GM12878 (cell line): ENCODE results near the gene MAPRE2. TPM values are rescaled to one million over a fixed set of nuclear protein-coding genes. Genes with fewer than 3 reads are reported as not detected.

Source experiments
- ATAC-seq: fragments of 200-7000 bp; cut with Tn5 transposase; 3 replicates; pipeline ENCODE4 v1.9.1; 2020; ENCODE audit warnings: mild to moderate bottlenecking, moderate library complexity
- BruUV-seq: library from RNA; stranded (reverse); fragments of 400-500 nt; replicated peaks from 2 replicates; lab custom pipeline; 2021; lab: Mats Ljungman, UMichigan
- CTCF ChIA-PET: fragments of 300-600 bp; sonication (Branson Sonifier 250); formaldehyde crosslinking; extraction: SDS; loops from one replicate; lab custom pipeline; 2021; ENCODE audit warnings: inconsistent platforms; lab: Yijun Ruan, JAX
- POLR2A ChIA-PET: fragments of 350-600 bp; formaldehyde crosslinking; extraction: SDS; loops from one replicate; lab custom pipeline; 2021; ENCODE audit warnings: inconsistent platforms; lab: Charles Lee
- RAD21 ChIA-PET: fragments of 300-600 bp; sonication (Branson Sonifier 250); formaldehyde crosslinking; loops from one replicate; lab custom pipeline; 2023; ENCODE audit warnings: antibody characterized with exemption; ENCODE audit not compliant: unreplicated experiment; lab: Charles Lee
- SMC1A ChIA-PET: fragments of 300-600 bp; sonication (Branson Sonifier 250); formaldehyde crosslinking; loops from one replicate; lab custom pipeline; 2023; ENCODE audit not compliant: unreplicated experiment, uncharacterized antibody; lab: Charles Lee
- DNase-seq: peaks from one replicate; pipeline ENCODE4 v3.0.0-alpha.2; 2011; ENCODE audit warnings: low read depth, low spot score
- FAIRE-seq: peaks from 3 replicates; lab custom pipeline; 2011; peaks lifted over from hg19 to GRCh38; lab: Jason Lieb, UNC
- H2AFZ ChIP-seq: 2 replicates; pipeline ENCODE4 v1.6.0; 2011; ENCODE audit warnings: low read depth, low read length, control low read depth; ENCODE audit not compliant: control insufficient read depth
- H3K27ac ChIP-seq: 2 replicates; pipeline ENCODE4 v1.5.1; 2011; ENCODE audit warnings: control low read depth; ENCODE audit not compliant: control insufficient read depth, insufficient read depth
- H3K27me3 ChIP-seq, 2 experiments: replicated peaks in 1 of 2; 2 replicates each; pipeline versions ENCODE4 v1.6.0 to v1.6.1; 2011; ENCODE audit warnings: low read length in 1 of 2; ENCODE audit not compliant: control insufficient read depth in 2 of 2, insufficient read depth in 2 of 2
- H3K36me3 ChIP-seq, 2 experiments: 2 replicates each; pipeline ENCODE4 v1.5.1; 2011; ENCODE audit warnings: low read length in 1 of 2; ENCODE audit not compliant: control insufficient read depth in 2 of 2, insufficient read depth in 2 of 2
- H3K4me1 ChIP-seq: 2 replicates; pipeline ENCODE4 v1.6.1; 2011; ENCODE audit warnings: mild to moderate bottlenecking, low read length, moderate library complexity, mixed read lengths; ENCODE audit not compliant: control insufficient read depth, insufficient read depth
- H3K4me2 ChIP-seq: 2 replicates; pipeline ENCODE4 v1.6.0; 2011; ENCODE audit warnings: control low read depth; ENCODE audit not compliant: control insufficient read depth, insufficient read depth
- H3K4me3 ChIP-seq: fragments of 200-600 bp; sonication (generic); 2 replicates; pipeline ENCODE4 v1.5.1; 2016
- H3K79me2 ChIP-seq: 2 replicates; pipeline ENCODE4 v1.6.0; 2011; ENCODE audit warnings: low read length; ENCODE audit not compliant: control insufficient read depth, insufficient read depth
- H3K9ac ChIP-seq: 2 replicates; pipeline ENCODE4 v1.8.0; 2011; ENCODE audit warnings: low read length, control low read depth, mixed read lengths; ENCODE audit not compliant: control insufficient read depth, insufficient read depth
- H3K9me3 ChIP-seq: replicated peaks from 3 replicates; pipeline ENCODE4 v1.5.1; 2011; ENCODE audit warnings: mild to moderate bottlenecking, low read length; ENCODE audit not compliant: control insufficient read depth, insufficient read depth
- H4K20me1 ChIP-seq: 2 replicates; pipeline ENCODE4 v1.6.0; 2011; ENCODE audit not compliant: control insufficient read depth, insufficient read depth
- ATF7 ChIP-seq: fragments of 450-650 bp; IDR thresholded peaks from 2 replicates; pipeline ENCODE4 v1.6.1; 2016; ENCODE audit warnings: low read depth, mild to moderate bottlenecking
- CHD4 ChIP-seq: fragments of 200-600 bp; sonication (generic); IDR thresholded peaks from 2 replicates; pipeline ENCODE4 v1.6.1; 2016; ENCODE audit warnings: mild to moderate bottlenecking
- EP300 ChIP-seq, 2 experiments: fragments of 150-350 bp in 1 of 2; IDR thresholded peaks; 2 replicates each; pipeline ENCODE4 v1.6.1; 2011 to 2012; ENCODE audit warnings: low read depth in 2 of 2, low read length in 2 of 2, borderline replicate concordance in 1 of 2, improper control_type of control experiment in 1 of 2, inconsistent platforms in 1 of 2; ENCODE audit not compliant: control insufficient read depth in 1 of 2
- KDM1A ChIP-seq: fragments of 200-600 bp; sonication (generic); IDR thresholded peaks from 2 replicates; pipeline ENCODE4 v1.6.1; 2016; ENCODE audit warnings: borderline replicate concordance
- MXI1 ChIP-seq: fragments of 150-350 bp; IDR thresholded peaks from 2 replicates; pipeline ENCODE4 v1.6.1; 2011; ENCODE audit warnings: low read depth, mild to moderate bottlenecking, inconsistent platforms, low read length, improper control_type of control experiment
- RAD21 ChIP-seq: IDR thresholded peaks from 2 replicates; pipeline ENCODE4 v1.6.1; 2011; ENCODE audit warnings: mild to moderate bottlenecking, low read depth, low read length, moderate library complexity; ENCODE audit not compliant: insufficient read depth
- RFX5 ChIP-seq: IDR thresholded peaks from 2 replicates; pipeline ENCODE4 v1.6.1; 2011; ENCODE audit warnings: low read depth, low read length, improper control_type of control experiment
- SKIL ChIP-seq: fragments of 450-650 bp; IDR thresholded peaks from 2 replicates; pipeline ENCODE4 v1.6.1; 2017; ENCODE audit warnings: mild to moderate bottlenecking, low read depth, inconsistent platforms; ENCODE audit not compliant: poor library complexity, severe bottlenecking
- WGBS: methylation state at CpG from one replicate; pipeline ENCODE4 v1.1.6; 2016; ENCODE audit warnings: low lambda C conversion rate; ENCODE audit not compliant: insufficient replicate concordance, insufficient coverage; ENCODE audit errors: missing lambda C conversion rate; 5-methylcytosine and 5-hydroxymethylcytosine counted together
- in situ Hi-C: fragments of 300-500 bp; cut with MboI; formaldehyde crosslinking; loops from 9 replicates; pipeline ENCODE4 v1.14.3; 2018; ENCODE audit warnings: mixed read lengths
- intact Hi-C: fragments of 100-400 bp; cut with micrococcal nuclease; formaldehyde crosslinking; loops from one replicate; pipeline ENCODE4 v1.14.2; 2022; ENCODE audit not compliant: unreplicated experiment
- polyA plus RNA-seq, 11 experiments: library from polyadenylated mRNA; depleted of rRNA in 4 of 11; unstranded in 6 of 11; stranded (reverse) in 5 of 11; fragments of >200 nt; fragmentation: Nextera tagmentation in 4 of 11; fragmentation: Illumina TruSeq in 1 of 11; extraction: Ambion mirVana in 4 of 11; extraction: Trizol in 1 of 11; gene quantifications; 1 replicate in 1 of 11; 2 replicates in 10 of 11; pipeline versions ENCODE4 v1.2.1 to v1.2.3, GENCODE V29; 2011 to 2016; ENCODE audit warnings: inconsistent platforms in 2 of 11, missing spikeins in 2 of 11, low read depth in 1 of 11
- total RNA-seq, 4 experiments: library from RNA; depleted of rRNA in 3 of 4; stranded (reverse); fragments of >200 nt in 3 of 4; fragmentation: Illumina TruSeq in 1 of 4; extraction: Trizol in 1 of 4; gene quantifications; 2 replicates each; pipeline versions ENCODE4 v1.2.1 to v1.2.3, GENCODE V29; 2013 to 2021
- TF ChIP-seq, protein P1 (sequence below): fragments of 450-650 bp; IDR thresholded peaks from 2 replicates; pipeline ENCODE4 v1.6.1; 2018; ENCODE audit warnings: mild to moderate bottlenecking, low read depth, moderate library complexity; ENCODE audit not compliant: partially characterized antibody
- TF ChIP-seq, protein P2 (sequence below): fragments of 450-650 bp; formaldehyde crosslinking; IDR thresholded peaks from 2 replicates; pipeline ENCODE4 v1.4.0; 2022; ENCODE audit warnings: mild to moderate bottlenecking, moderate library complexity

MAPRE2 gene
- total and polyA plus RNA-seq, 10 of the 15 experiments (the other 5 are each of a cell fraction or from before 2014, with no cell fraction given), result 11.0 to 50.6 (median 24.0) TPM

GRCh38 chr18:35183886-35184285 is 142.7 kb downstream of the MAPRE2 start:
- DNase-seq (no peak), FAIRE-seq (no peak), ATAC-seq (no peak)
- in situ Hi-C loops, result no loop called here
- intact Hi-C loops, result no loop called here
- ChIA-PET CTCF (no interaction called here), SMC1A (no interaction called here), POLR2A (no interaction called here), RAD21 (no interaction called here)
- H3K27me3 ChIP-seq, result no peaks in the 10 kb centered on the region
- no peaks in the 10 kb centered on the region for H4K20me1 ChIP-seq
- no peak overlapping the region for H2AFZ ChIP-seq
- no peaks in the 10 kb centered on the region for H3K79me2 ChIP-seq
- no peaks in the 10 kb centered on the region for H3K36me3 ChIP-seq
- no peak for TF ChIP-seq SKIL
- TF ChIP-seq KDM1A, result no peak
- no peak for TF ChIP-seq MXI1
- TF ChIP-seq EP300 (IDR thresholded peaks at IDR 0.05; ENCODE audit: borderline replicate concordance in 1 of 2, control insufficient read depth in 1 of 2, low read depth in 2 of 2, low read length in 2 of 2), result no peak
- TF ChIP-seq RAD21, result no peak
- TF ChIP-seq ATF7, result no peak
- no peak for TF ChIP-seq CHD4
- TF ChIP-seq RFX5, result no peak
- TF ChIP-seq, protein P1, sequence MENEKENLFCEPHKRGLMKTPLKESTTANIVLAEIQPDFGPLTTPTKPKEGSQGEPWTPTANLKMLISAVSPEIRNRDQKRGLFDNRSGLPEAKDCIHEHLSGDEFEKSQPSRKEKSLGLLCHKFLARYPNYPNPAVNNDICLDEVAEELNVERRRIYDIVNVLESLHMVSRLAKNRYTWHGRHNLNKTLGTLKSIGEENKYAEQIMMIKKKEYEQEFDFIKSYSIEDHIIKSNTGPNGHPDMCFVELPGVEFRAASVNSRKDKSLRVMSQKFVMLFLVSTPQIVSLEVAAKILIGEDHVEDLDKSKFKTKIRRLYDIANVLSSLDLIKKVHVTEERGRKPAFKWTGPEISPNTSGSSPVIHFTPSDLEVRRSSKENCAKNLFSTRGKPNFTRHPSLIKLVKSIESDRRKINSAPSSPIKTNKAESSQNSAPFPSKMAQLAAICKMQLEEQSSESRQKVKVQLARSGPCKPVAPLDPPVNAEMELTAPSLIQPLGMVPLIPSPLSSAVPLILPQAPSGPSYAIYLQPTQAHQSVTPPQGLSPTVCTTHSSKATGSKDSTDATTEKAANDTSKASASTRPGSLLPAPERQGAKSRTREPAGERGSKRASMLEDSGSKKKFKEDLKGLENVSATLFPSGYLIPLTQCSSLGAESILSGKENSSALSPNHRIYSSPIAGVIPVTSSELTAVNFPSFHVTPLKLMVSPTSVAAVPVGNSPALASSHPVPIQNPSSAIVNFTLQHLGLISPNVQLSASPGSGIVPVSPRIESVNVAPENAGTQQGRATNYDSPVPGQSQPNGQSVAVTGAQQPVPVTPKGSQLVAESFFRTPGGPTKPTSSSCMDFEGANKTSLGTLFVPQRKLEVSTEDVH, result no peak
- TF ChIP-seq, protein P2, sequence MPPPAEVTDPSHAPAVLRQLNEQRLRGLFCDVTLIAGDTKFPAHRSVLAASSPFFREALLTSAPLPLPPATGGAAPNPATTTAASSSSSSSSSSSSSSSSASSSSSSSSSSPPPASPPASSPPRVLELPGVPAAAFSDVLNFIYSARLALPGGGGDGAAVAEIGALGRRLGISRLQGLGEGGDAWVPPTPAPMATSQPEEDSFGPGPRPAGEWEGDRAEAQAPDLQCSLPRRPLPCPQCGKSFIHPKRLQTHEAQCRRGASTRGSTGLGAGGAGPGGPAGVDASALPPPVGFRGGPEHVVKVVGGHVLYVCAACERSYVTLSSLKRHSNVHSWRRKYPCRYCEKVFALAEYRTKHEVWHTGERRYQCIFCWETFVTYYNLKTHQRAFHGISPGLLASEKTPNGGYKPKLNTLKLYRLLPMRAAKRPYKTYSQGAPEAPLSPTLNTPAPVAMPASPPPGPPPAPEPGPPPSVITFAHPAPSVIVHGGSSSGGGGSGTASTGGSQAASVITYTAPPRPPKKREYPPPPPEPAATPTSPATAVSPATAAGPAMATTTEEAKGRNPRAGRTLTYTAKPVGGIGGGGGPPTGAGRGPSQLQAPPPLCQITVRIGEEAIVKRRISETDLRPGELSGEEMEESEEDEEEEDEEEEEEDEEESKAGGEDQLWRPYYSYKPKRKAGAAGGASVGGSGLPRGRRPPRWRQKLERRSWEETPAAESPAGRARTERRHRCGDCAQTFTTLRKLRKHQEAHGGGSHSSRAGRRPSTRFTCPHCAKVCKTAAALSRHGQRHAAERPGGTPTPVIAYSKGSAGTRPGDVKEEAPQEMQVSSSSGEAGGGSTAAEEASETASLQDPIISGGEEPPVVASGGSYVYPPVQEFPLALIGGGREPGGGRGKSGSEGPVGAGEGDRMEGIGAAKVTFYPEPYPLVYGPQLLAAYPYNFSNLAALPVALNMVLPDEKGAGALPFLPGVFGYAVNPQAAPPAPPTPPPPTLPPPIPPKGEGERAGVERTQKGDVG, result no peak
- H3K4me1 ChIP-seq, result no peaks in the 10 kb centered on the region
- 53% methylated on average over 5 of the region's 5 CpGs for WGBS
- no peak overlapping the region for H3K27ac ChIP-seq
- no peak overlapping the region for H3K4me2 ChIP-seq
- no TSS peak for BruUV-seq
- no peaks in the 10 kb centered on the region for H3K9me3 ChIP-seq
- H3K4me3 ChIP-seq, result no peak overlapping the region
- no peak overlapping the region for H3K9ac ChIP-seq
